Vagina (tissue), 2 donors: Measurements from ENCODE around the gene SHE. TPM values are rescaled to one million over a fixed set of nuclear protein-coding genes. Genes with fewer than 3 reads are reported as not detected.

Source experiments
- DNase-seq, 2 donors: peaks; one replicate each; pipeline ENCODE4 v3.0.0-alpha.2; 2017; ENCODE audit errors: extremely low spot score in 2 of 2
- H3K27ac ChIP-seq: fragments of 200-600 bp; sonication (generic); one replicate; pipeline ENCODE4 v1.5.1; 2019
- H3K27me3 ChIP-seq: fragments of 200-600 bp; sonication (generic); one replicate; pipeline ENCODE4 v1.5.1; 2019
- H3K36me3 ChIP-seq, 2 donors: fragments of 200-600 bp; sonication (generic); one replicate each; pipeline ENCODE4 v1.5.1; 2017 to 2019
- H3K4me1 ChIP-seq: fragments of 200-600 bp; sonication (generic); one replicate; pipeline ENCODE4 v1.5.1; 2019
- H3K4me3 ChIP-seq, 2 donors: fragments of 200-600 bp; sonication (generic); 1 replicate in 1 of 2; 2 replicates in 1 of 2; pipeline ENCODE4 v1.5.1; 2016 to 2019
- H3K9me3 ChIP-seq: fragments of 200-600 bp; sonication (generic); one replicate; pipeline ENCODE4 v1.5.1; 2019
- POLR2A ChIP-seq, 2 donors: fragments of 450-650 bp; IDR thresholded peaks; one replicate each; pipeline ENCODE4 v1.6.1; 2017; ENCODE audit warnings: antibody characterized with exemption in 2 of 2, mild to moderate bottlenecking in 2 of 2, moderate library complexity in 2 of 2
- POLR2AphosphoS5 ChIP-seq, 2 donors: sonication (generic); formaldehyde crosslinking; IDR thresholded peaks; one replicate each; pipeline ENCODE4 v1.9.0; 2017; ENCODE audit warnings: antibody characterized with exemption in 2 of 2, mild to moderate bottlenecking in 2 of 2, low read depth in 1 of 2; ENCODE audit not compliant: insufficient read depth in 1 of 2
- intact Hi-C: fragments of 100-400 bp; cut with DNase I; formaldehyde crosslinking; loops from one replicate; pipeline ENCODE4 v1.15.1; 2023
- total RNA-seq: library from RNA; depleted of rRNA; stranded (reverse); fragments of >200 nt; gene quantifications from one replicate; pipeline ENCODE4 v1.2.3, GENCODE V29; 2016
- TF ChIP-seq, protein P1 (sequence below), 3 experiments: fragments of 450-650 bp in 2 of 3; fragments of 200-600 bp in 1 of 3; sonication (generic) in 1 of 3; IDR thresholded peaks; one replicate each; pipeline ENCODE4 v1.5.1; 2017 to 2019; ENCODE audit warnings: antibody characterized with exemption in 3 of 3, mild to moderate bottlenecking in 2 of 3, moderate library complexity in 2 of 3

SHE gene
- total RNA-seq, 1 donor from 2014 or later, result 23.8 TPM

DNA sequence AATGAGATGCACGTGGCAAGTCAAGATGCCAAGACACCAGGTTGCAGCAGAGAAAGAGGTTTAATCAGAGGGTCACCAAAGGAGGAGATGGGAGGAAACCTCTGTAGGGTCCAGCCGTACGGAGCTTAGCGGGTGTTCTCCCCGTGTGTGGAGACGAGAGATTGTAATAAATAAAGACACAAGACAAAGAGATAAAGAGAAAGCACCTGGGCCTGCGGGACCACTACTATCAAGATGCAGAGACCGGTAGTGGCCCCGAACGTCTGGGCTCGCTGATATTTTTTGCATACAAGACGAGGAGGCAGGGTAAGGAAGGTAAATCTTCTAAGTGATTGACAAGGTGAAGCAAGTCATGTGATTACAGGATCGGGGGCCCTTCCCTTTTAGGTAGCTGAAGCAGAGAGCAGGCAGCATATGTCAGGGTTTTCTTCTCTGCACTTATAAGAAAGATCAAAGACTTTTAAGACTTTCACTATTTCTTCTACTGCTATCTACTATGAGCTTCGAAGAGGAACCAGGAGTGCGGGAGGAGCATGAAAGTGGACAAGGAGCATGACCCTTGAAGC lies 41.4 kb downstream of the SHE start:
- intact Hi-C loops, result no loop called here
- H3K36me3 ChIP-seq, result peaks cover 0 to 9% of the 10 kb centered on the region in 2 donors
- no peak overlapping the region for H3K27ac ChIP-seq
- peaks cover 16% of the 10 kb centered on the region for H3K4me1 ChIP-seq
- no peak for DNase-seq
- H3K9me3 ChIP-seq, result no peaks in the 10 kb centered on the region
- TF ChIP-seq POLR2AphosphoS5 (IDR thresholded peaks at IDR 0.05; ENCODE audit: insufficient read depth in 1 of 2, low read depth in 1 of 2) (no peak), POLR2A (IDR thresholded peaks at IDR 0.05) (no peak)
- TF ChIP-seq, protein P1, sequence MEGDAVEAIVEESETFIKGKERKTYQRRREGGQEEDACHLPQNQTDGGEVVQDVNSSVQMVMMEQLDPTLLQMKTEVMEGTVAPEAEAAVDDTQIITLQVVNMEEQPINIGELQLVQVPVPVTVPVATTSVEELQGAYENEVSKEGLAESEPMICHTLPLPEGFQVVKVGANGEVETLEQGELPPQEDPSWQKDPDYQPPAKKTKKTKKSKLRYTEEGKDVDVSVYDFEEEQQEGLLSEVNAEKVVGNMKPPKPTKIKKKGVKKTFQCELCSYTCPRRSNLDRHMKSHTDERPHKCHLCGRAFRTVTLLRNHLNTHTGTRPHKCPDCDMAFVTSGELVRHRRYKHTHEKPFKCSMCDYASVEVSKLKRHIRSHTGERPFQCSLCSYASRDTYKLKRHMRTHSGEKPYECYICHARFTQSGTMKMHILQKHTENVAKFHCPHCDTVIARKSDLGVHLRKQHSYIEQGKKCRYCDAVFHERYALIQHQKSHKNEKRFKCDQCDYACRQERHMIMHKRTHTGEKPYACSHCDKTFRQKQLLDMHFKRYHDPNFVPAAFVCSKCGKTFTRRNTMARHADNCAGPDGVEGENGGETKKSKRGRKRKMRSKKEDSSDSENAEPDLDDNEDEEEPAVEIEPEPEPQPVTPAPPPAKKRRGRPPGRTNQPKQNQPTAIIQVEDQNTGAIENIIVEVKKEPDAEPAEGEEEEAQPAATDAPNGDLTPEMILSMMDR (IDR thresholded peaks at IDR 0.05), result no peak
- no peaks in the 10 kb centered on the region for H3K27me3 ChIP-seq
- no peak overlapping the region for H3K4me3 ChIP-seq

DNA sequence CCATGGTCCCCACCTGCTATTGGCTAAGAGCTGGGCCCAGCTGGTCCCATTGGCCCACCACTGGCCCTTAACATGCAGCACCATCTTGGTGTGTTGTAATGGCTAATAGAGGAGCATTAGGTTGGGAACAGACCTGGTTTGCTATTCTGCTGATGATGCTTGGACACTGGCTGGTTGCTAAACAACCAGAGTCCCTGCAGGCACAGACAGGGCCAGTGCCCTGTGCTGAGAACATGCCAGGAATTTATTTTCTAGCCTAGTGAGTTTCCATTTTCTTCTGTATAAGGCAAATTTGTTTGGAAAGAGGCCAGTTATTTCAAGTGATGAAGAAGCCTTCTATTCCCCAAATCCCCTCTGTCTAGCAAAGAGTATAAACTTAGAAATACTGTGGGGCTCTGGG lies 43.1 kb downstream of the SHE start:
- Histone ChIP-seq H3K36me3 (peaks cover 0 to 9% of the 10 kb centered on the region in 2 donors), H3K4me3 (no peak overlapping the region), H3K9me3 (no peaks in the 10 kb centered on the region), H3K27ac (no peak overlapping the region), H3K27me3 (no peaks in the 10 kb centered on the region), H3K4me1 (peaks cover 14% of the 10 kb centered on the region)
- DNase-seq, result no peak
- TF ChIP-seq POLR2A (IDR thresholded peaks at IDR 0.05), result no peak
- intact Hi-C loops, result loop anchor here (5.0 kb wide), 1 partner anchor 112 kb away; no protein-coding TSS in a partner anchor

DNA sequence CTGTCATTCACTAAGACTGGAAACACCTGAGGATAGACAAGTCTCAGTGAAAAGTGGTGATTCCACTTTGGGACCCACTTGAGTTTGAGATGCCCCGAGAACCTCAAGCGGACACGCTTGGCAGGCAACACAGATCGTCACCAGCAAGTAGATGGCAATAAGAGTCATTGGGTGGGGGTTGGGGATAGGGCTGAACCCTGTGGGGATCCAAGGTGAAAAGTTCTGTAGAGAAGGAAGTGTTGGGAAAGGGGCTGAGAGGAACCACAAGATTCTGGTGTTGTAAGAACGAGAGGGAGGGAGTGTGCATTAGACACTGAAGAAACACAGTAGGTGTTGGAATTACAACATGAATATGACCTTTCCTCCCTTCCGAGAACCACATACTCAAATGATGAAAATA lies 45.6 kb downstream of the SHE start:
- Histone ChIP-seq H3K27ac (no peak overlapping the region), H3K36me3 (peaks cover 0 to 23% of the 10 kb centered on the region in 2 donors), H3K9me3 (no peaks in the 10 kb centered on the region), H3K4me1 (peaks cover 9% of the 10 kb centered on the region), H3K27me3 (no peaks in the 10 kb centered on the region), H3K4me3 (no peak overlapping the region)
- no peak for DNase-seq
- intact Hi-C loops, result loop anchor here (5.0 kb wide), 1 partner anchor 109 kb away; no protein-coding TSS in a partner anchor
- TF ChIP-seq, protein P1 (IDR thresholded peaks at IDR 0.05), result no peak
- TF ChIP-seq POLR2A (IDR thresholded peaks at IDR 0.05) (no peak), POLR2AphosphoS5 (IDR thresholded peaks at IDR 0.05; ENCODE audit: insufficient read depth in 1 of 2, low read depth in 1 of 2) (no peak)

DNA sequence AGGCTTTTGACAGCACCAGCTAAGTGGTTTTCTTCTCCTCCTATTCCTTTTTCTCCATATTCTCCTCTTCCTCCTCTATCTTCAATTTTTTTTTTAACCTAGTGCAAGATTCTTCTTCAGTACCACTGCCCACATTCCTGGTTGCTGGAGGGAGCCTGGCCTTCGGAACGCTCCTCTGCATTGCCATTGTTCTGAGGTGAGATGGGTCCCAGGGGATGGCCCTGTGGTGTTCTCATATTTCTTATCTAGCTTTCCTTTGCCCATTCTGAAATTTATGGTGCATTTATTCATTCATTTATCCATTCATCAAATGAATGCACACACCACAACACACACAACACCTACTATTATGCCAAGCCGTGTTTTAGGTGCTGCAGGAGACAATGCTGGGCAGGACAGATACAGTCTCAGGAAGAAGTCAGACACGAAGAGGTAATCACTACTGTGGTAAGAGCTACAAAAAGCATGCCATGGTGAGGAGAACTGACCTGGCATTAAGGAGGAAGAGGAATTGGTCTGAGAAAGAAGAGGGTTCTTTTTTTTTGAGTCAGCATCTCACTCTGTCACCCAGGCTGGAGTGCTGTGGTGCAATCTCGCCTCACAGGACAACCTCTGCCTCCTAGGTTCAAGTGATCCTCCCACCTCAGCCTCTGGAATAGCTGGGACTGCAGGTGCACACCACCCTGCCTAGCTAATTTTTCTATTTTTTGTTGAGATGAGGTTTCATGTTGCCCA lies 47.7 kb downstream of the SHE start:
- H3K27me3 ChIP-seq, result no peaks in the 10 kb centered on the region
- intact Hi-C loops, result loop anchor here (5.0 kb wide), 1 partner anchor 107 kb away; no protein-coding TSS in a partner anchor
- no peak overlapping the region for H3K4me3 ChIP-seq
- H3K27ac ChIP-seq, result no peak overlapping the region
- peaks cover 9% of the 10 kb centered on the region for H3K4me1 ChIP-seq
- TF ChIP-seq POLR2AphosphoS5 (IDR thresholded peaks at IDR 0.05; ENCODE audit: insufficient read depth in 1 of 2, low read depth in 1 of 2) (no peak), POLR2A (IDR thresholded peaks at IDR 0.05) (no peak)
- TF ChIP-seq, protein P1 (IDR thresholded peaks at IDR 0.05), result no peak
- no peak for DNase-seq
- H3K36me3 ChIP-seq, result peaks cover 0 to 35% of the 10 kb centered on the region in 2 donors
- H3K9me3 ChIP-seq, result no peaks in the 10 kb centered on the region

DNA sequence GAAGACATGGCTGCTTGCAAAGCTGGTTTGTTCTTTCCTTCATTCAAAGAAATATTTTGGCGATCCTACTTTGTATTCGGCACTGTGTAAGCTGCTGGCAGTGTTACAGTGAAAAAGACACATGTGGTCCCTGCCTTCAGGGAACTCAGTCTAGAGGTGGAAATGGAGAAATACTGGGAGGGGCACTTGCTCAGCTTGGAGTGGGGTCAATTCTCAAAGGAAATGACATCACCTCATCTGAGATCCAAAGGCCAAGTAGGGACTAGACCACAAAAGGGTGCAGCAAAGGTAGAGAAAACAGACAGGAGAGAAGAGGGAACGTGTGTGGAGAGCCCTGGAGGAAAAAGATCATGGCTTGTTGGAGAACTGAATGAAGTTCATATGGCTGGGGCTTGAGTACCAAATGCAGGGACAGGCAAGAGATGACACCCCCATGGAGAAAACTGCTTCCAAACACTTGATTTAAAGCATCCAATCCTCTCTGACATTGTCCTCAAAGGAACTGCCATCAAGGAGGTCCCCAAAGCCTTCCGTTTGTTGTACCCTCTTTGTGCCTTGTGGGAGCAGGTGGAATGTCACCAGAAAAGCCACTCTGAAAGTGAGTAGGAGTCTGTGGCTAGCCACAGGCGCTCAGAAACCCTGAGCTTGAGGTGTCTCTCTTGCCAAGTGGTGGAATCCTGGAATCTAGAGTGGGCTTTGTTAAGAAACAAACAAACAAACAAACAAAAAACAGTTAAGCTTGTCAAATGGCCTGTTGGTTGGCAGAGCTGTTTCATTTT lies 48.4 kb downstream of the SHE start:
- peaks cover 9% of the 10 kb centered on the region for H3K4me1 ChIP-seq
- no peak for DNase-seq
- no peaks in the 10 kb centered on the region for H3K27me3 ChIP-seq
- peaks cover 0 to 40% of the 10 kb centered on the region in 2 donors for H3K36me3 ChIP-seq
- peak overlapping the region; percentile 20 for H3K27ac ChIP-seq
- no peaks in the 10 kb centered on the region for H3K9me3 ChIP-seq
- TF ChIP-seq POLR2A (IDR thresholded peaks at IDR 0.05) (no peak), POLR2AphosphoS5 (IDR thresholded peaks at IDR 0.05; ENCODE audit: insufficient read depth in 1 of 2, low read depth in 1 of 2) (no peak)
- TF ChIP-seq, protein P1 (IDR thresholded peaks at IDR 0.05), result no peak
- no peak overlapping the region for H3K4me3 ChIP-seq
- intact Hi-C loops, result no loop called here
